Esophagus squamous epithelium (tissue), 5 donors: ENCODE measurements around the gene BLVRA. TPM values are rescaled to one million over a fixed set of nuclear protein-coding genes. Genes with fewer than 3 reads are reported as not detected.
A peak's percentile ranks its signal among the peaks of the same experiment; 100 is the strongest.
"Not testable (repeated sequence)": the region's sequence is repeated elsewhere in the genome, so short reads cannot be mapped to it uniquely, and the experiment has no call there.

Source experiments
- DNase-seq: peaks from one replicate; lab custom pipeline; 2025; lab: John Stamatoyannopoulos, UW
- H3K27ac ChIP-seq, 4 donors: fragments of 200-600 bp; sonication (generic); one replicate each; pipeline ENCODE4 v1.5.1; 2016 to 2019; ENCODE audit warnings: mild to moderate bottlenecking in 1 of 4
- H3K27me3 ChIP-seq, 4 donors: fragments of 200-600 bp; sonication (generic); 1 replicate in 3 of 4; 2 replicates in 1 of 4; pipeline versions ENCODE4 v1.5.1 to v1.6.0; 2017 to 2021; ENCODE audit warnings: antibody characterized with exemption in 1 of 4
- H3K36me3 ChIP-seq, 3 donors: fragments of 200-600 bp; sonication (generic); one replicate each; pipeline ENCODE4 v1.5.1; 2016 to 2019
- H3K4me1 ChIP-seq, 3 donors: fragments of 200-600 bp; sonication (generic); one replicate each; pipeline ENCODE4 v1.5.1; 2017 to 2019
- H3K4me3 ChIP-seq, 4 donors: fragments of 200-600 bp; sonication (generic); 1 replicate in 3 of 4; 2 replicates in 1 of 4; pipeline ENCODE4 v1.5.1; 2016 to 2019; ENCODE audit warnings: mild to moderate bottlenecking in 2 of 4, moderate library complexity in 1 of 4
- H3K9me3 ChIP-seq, 3 donors: fragments of 200-600 bp; sonication (generic); one replicate each; pipeline ENCODE4 v1.5.1; 2016 to 2019
- POLR2A ChIP-seq, 4 donors: fragments of 450-650 bp; IDR thresholded peaks; one replicate each; pipeline ENCODE4 v1.6.1; 2017; ENCODE audit warnings: antibody characterized with exemption in 4 of 4, mild to moderate bottlenecking in 4 of 4, moderate library complexity in 3 of 4
- WGBS, 2 donors: methylation state at CpG; one replicate each; pipeline ENCODE4 v1.1.5; 2018; 5-methylcytosine and 5-hydroxymethylcytosine counted together
- intact Hi-C: fragments of 100-400 bp; cut with DNase I; formaldehyde crosslinking; loops from one replicate; pipeline ENCODE4 v1.15.0; 2022
- total RNA-seq, 4 donors: library from RNA; depleted of rRNA; stranded (reverse); fragments of >200 nt; gene quantifications; one replicate each; pipeline ENCODE4 v1.1.0, GENCODE V29; 2016
- TF ChIP-seq, protein P1 (sequence below), 6 experiments: fragments of 450-650 bp in 4 of 6; fragments of 200-600 bp in 2 of 6; sonication (generic) in 2 of 6; IDR thresholded peaks; one replicate each; pipeline ENCODE4 v1.5.1; 2016 to 2019; ENCODE audit warnings: antibody characterized with exemption in 6 of 6, mild to moderate bottlenecking in 4 of 6, moderate library complexity in 4 of 6
- donor health status: DM: yes; HTN: yes; CAD: no.

Gene BLVRA
- total RNA-seq, 4 donors from 2014 or later: 34.2 to 83.2 (median 60.4) TPM

- no peak for DNase-seq
Observed at GRCh38 chr7:43824963-43825362, 66.5 kb downstream of the BLVRA start.

DNA sequence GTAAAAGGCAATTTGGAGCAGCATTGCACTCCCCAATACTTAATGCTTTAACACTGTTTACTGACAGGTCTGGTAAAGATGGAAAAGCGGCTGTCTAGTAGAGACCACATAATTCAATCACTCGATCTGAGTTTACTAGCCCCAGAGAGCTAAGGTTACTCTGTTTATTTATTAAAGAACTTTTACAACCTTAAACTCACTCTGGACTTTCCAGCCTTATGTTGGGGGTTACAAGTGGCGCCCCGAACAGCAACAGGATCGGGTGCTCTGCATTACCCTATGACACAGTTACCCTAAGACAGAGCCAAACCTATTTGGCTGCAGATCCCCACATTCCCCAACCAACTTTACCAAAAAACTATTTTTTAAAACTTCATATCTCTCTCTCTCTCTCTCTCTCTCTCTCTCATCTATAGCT, 66.9 kb downstream of the BLVRA start:
- Histone ChIP-seq H3K9me3 (peaks cover 0 to under 1% (median 0%) of the 10 kb centered on the region in 3 donors), H3K27ac (no peak overlapping the region), H3K36me3 (no peaks in the 10 kb centered on the region), H3K4me3 (no peak overlapping the region), H3K4me1 (no peaks in the 10 kb centered on the region), H3K27me3 (peaks cover 0 to 27% (median 0%) of the 10 kb centered on the region in 4 donors)
- WGBS, 2 donors: 60 to 68% methylated on average over 5 of the region's 5 CpGs
- no peak for DNase-seq
- no peak for TF ChIP-seq POLR2A (IDR thresholded peaks at IDR 0.05)
- TF ChIP-seq, protein P1, sequence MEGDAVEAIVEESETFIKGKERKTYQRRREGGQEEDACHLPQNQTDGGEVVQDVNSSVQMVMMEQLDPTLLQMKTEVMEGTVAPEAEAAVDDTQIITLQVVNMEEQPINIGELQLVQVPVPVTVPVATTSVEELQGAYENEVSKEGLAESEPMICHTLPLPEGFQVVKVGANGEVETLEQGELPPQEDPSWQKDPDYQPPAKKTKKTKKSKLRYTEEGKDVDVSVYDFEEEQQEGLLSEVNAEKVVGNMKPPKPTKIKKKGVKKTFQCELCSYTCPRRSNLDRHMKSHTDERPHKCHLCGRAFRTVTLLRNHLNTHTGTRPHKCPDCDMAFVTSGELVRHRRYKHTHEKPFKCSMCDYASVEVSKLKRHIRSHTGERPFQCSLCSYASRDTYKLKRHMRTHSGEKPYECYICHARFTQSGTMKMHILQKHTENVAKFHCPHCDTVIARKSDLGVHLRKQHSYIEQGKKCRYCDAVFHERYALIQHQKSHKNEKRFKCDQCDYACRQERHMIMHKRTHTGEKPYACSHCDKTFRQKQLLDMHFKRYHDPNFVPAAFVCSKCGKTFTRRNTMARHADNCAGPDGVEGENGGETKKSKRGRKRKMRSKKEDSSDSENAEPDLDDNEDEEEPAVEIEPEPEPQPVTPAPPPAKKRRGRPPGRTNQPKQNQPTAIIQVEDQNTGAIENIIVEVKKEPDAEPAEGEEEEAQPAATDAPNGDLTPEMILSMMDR (IDR thresholded peaks at IDR 0.05): no peak
- intact Hi-C loops: no loop called here

More at GRCh38 chr7:43824963-43825362, 66.5 kb downstream of the BLVRA start:
- Histone ChIP-seq H3K4me3 (no peak overlapping the region), H3K4me1 (no peaks in the 10 kb centered on the region), H3K27ac (no peak overlapping the region), H3K36me3 (no peaks in the 10 kb centered on the region), H3K9me3 (no peaks in the 10 kb centered on the region), H3K27me3 (peaks cover 0 to 27% (median 0%) of the 10 kb centered on the region in 4 donors)
- TF ChIP-seq POLR2A (IDR thresholded peaks at IDR 0.05): no peak
- TF ChIP-seq, protein P1 (IDR thresholded peaks at IDR 0.05): no peak
- WGBS, 2 donors: 13 to 26% methylated on average over 1 of the region's 1 CpG
- intact Hi-C loops: no loop called here

- H3K36me3 ChIP-seq, H3K4me3 ChIP-seq, DNase-seq, H3K27ac ChIP-seq, H3K9me3 ChIP-seq, H3K4me1 ChIP-seq: not testable (repeated sequence)
- peaks cover 0 to 20% (median 0%) of the 10 kb centered on the region in 4 donors for H3K27me3 ChIP-seq
- intact Hi-C loops: loop anchor here (10.0 kb wide), 2 partner anchors 106 to 246 kb away; partner anchors contain the start of genes COA1 and STK17A
Observed at GRCh38 chr7:43830917-43831316, 72.4 kb downstream of the BLVRA start.

DNA sequence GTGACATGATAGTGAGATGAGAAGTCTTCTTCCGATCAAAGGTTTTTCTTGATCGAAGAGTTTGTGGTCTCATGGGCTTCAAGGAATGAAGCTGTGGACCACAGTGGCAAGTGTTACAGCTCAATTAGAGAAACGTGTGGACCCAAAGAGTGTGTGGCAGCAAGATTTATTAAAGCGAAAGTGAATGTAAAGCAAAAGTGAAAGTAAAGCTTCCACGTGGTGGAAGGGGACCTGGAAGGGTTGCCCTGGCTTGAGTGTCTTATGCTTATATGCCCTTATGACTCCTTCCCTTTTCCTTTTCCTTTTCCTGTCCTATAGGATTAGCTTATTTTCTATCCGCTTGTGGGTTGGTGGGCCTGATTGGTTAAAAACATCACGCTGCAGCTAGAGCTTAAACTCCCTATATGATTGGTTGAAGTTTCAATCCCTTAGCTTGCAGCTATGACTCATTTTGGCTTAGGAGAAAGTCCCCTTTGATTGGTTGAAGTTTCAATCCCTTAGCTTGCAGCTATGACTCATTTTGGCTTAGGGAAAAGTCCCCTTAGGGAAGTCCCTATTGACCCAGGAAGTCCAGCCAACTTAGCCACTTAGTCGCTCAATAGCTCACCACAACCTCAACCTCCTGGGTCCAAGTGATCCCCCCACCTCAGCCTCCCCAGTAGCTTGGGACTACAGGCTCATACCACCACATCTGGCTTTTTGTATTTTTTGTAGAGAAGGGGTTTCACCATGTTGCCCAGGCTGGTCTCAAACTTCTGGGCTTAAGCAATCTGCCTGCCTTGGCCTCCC, 76.2 kb downstream of the BLVRA start:
- peak overlapping the region in 1 of 4 donors; percentile 10 for H3K27ac ChIP-seq
- intact Hi-C loops: loop anchor here (10.0 kb wide), 2 partner anchors 110 to 250 kb away; partner anchors contain the start of genes COA1 and STK17A
- 56 to 58% methylated on average over 8 of the region's 8 CpGs for WGBS, 2 donors
- H3K36me3 ChIP-seq: no peaks in the 10 kb centered on the region
- DNase-seq: no peak
- peaks cover 0 to 9% (median 4%) of the 10 kb centered on the region in 3 donors for H3K4me1 ChIP-seq
- H3K4me3 ChIP-seq: peak overlapping the region in 2 of 4 donors; percentile 12 to 57
- TF ChIP-seq POLR2A (IDR thresholded peaks at IDR 0.05): no peak
- TF ChIP-seq, protein P1 (IDR thresholded peaks at IDR 0.05): no peak
- H3K9me3 ChIP-seq: peaks cover 0 to 9% (median 0%) of the 10 kb centered on the region in 3 donors
- H3K27me3 ChIP-seq: peaks cover 0 to under 1% (median 0%) of the 10 kb centered on the region in 4 donors

GRCh38 chr7:43838201-43838658, 79.8 kb downstream of the BLVRA start:
- Histone ChIP-seq H3K4me1 (peaks cover 0 to 9% (median 4%) of the 10 kb centered on the region in 3 donors), H3K36me3 (no peaks in the 10 kb centered on the region), H3K27me3 (no peaks in the 10 kb centered on the region), H3K27ac (peak overlapping the region in 2 of 4 donors; percentile 34 to 58), H3K4me3 (peak overlapping the region in 1 of 4 donors; percentile 37), H3K9me3 (no peaks in the 10 kb centered on the region)
- TF ChIP-seq, protein P1 (IDR thresholded peaks at IDR 0.05): no peak
- no peak for TF ChIP-seq POLR2A (IDR thresholded peaks at IDR 0.05)
- WGBS, 2 donors: 70 to 78% methylated on average over 8 to 9 of the region's 9 CpGs
- intact Hi-C loops: loop anchor here (10.0 kb wide), 2 partner anchors 113 to 253 kb away; partner anchors contain the start of genes COA1 and STK17A
- no peak for DNase-seq
